MCF 10A (cell line): ENCODE results near the gene ALDH3A1. TPM values are rescaled to one million over a fixed set of nuclear protein-coding genes. Genes with fewer than 3 reads are reported as not detected.

Experiments used
- BruUV-seq: library from RNA; stranded (reverse); fragments of 400-500 nt; replicated peaks from 2 replicates; lab custom pipeline; 2021; lab: Mats Ljungman, UMichigan
- CTCF ChIA-PET: fragments of 300-600 bp; sonication (Branson Sonifier 250); formaldehyde crosslinking; extraction: SDS; loops from one replicate; lab custom pipeline; 2021; ENCODE audit warnings: antibody characterized with exemption, inconsistent platforms; lab: Yijun Ruan, JAX
- POLR2A ChIA-PET: fragments of 300-600, 350-650 bp; sonication (Branson Sonifier 250); formaldehyde crosslinking; extraction: SDS; loops from one replicate; lab custom pipeline; 2020; ENCODE audit warnings: antibody characterized with exemption, inconsistent platforms; lab: Yijun Ruan, JAX
- DNase-seq: peaks from one replicate; pipeline ENCODE4 v3.0.0-alpha.2; 2018; ENCODE audit not compliant: unreplicated experiment
- H3K27ac Mint-ChIP-seq: one replicate; pipeline ENCODE4 v1.8.0; 2022; ENCODE audit warnings: mild to moderate bottlenecking, low read depth, mixed read lengths; ENCODE audit not compliant: unreplicated experiment
- H3K27me3 Mint-ChIP-seq: one replicate; pipeline ENCODE4 v1.8.0; 2022; ENCODE audit warnings: mixed read lengths; ENCODE audit not compliant: insufficient read depth, unreplicated experiment
- H3K36me3 Mint-ChIP-seq: one replicate; pipeline ENCODE4 v1.8.0; 2022; ENCODE audit warnings: mild to moderate bottlenecking, moderate library complexity, mixed read lengths; ENCODE audit not compliant: insufficient read depth, unreplicated experiment
- H3K4me1 Mint-ChIP-seq: one replicate; pipeline ENCODE4 v1.8.0; 2022; ENCODE audit warnings: mixed read lengths; ENCODE audit not compliant: insufficient read depth, unreplicated experiment
- H3K4me3 Mint-ChIP-seq: one replicate; pipeline ENCODE4 v1.8.0; 2022; ENCODE audit warnings: mild to moderate bottlenecking, moderate library complexity, mixed read lengths; ENCODE audit not compliant: unreplicated experiment
- H3K9me3 Mint-ChIP-seq: one replicate; pipeline ENCODE4 v1.8.0; 2022; ENCODE audit warnings: mixed read lengths; ENCODE audit not compliant: unreplicated experiment
- intact Hi-C: fragments of 100-400 bp; cut with micrococcal nuclease; formaldehyde crosslinking; loops from 2 replicates; pipeline ENCODE4 v1.14.1; 2022
- total RNA-seq: library from RNA; stranded (reverse); gene quantifications from 2 replicates; pipeline ENCODE4 v1.2.3, GENCODE V29; 2022
- TF ChIP-seq, protein P1 (sequence below): fragments of 200-600 bp; IDR thresholded peaks from one replicate; pipeline ENCODE4 v1.8.0; 2022; ENCODE audit warnings: antibody characterized with exemption, mild to moderate bottlenecking; ENCODE audit not compliant: unreplicated experiment

ALDH3A1 gene
- total RNA-seq, 1 experiment from 2014 or later: 13.4 TPM

DNA sequence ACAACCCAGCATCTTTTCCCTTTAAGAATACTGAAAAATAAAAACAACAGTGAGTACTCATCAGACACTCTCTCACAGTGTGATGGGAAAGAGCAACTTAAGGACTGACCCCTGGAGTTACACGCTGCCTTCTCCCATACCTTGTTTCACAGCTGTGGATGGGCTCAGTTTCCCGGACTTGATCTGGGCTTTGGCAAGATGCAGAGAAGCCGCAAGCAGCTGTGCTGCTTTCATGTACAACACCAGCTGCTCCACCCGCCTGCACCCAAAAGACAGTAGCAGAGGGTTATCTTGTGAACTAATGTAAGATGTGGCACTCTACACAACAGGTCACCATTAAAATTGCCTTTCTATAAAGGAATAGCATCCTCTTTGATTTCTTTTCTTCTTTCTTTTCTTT is 32.7 kb upstream of the ALDH3A1 start:
- ChIA-PET POLR2A (interaction anchor here (0.7 kb wide), 1 partner anchor 61 kb away, joined by 4 read pairs; no protein-coding TSS in a partner anchor), CTCF (interaction anchor here (0.6 to 8.3 kb wide), 4 partner anchors 14 to 267 kb away, joined by 3 to 39 read pairs (median 3); no protein-coding TSS in a partner anchor)
- Mint-ChIP-seq H3K27me3 (no peaks in the 10 kb centered on the region), H3K4me3 (no peak overlapping the region), H3K27ac (no peak overlapping the region), H3K36me3 (peaks cover 39% of the 10 kb centered on the region), H3K4me1 (no peaks in the 10 kb centered on the region), H3K9me3 (no peaks in the 10 kb centered on the region)
- intact Hi-C loops: no loop called here
- DNase-seq: no peak
- TF ChIP-seq, protein P1, sequence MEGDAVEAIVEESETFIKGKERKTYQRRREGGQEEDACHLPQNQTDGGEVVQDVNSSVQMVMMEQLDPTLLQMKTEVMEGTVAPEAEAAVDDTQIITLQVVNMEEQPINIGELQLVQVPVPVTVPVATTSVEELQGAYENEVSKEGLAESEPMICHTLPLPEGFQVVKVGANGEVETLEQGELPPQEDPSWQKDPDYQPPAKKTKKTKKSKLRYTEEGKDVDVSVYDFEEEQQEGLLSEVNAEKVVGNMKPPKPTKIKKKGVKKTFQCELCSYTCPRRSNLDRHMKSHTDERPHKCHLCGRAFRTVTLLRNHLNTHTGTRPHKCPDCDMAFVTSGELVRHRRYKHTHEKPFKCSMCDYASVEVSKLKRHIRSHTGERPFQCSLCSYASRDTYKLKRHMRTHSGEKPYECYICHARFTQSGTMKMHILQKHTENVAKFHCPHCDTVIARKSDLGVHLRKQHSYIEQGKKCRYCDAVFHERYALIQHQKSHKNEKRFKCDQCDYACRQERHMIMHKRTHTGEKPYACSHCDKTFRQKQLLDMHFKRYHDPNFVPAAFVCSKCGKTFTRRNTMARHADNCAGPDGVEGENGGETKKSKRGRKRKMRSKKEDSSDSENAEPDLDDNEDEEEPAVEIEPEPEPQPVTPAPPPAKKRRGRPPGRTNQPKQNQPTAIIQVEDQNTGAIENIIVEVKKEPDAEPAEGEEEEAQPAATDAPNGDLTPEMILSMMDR: no peak
- BruUV-seq: no TSS peak

DNA sequence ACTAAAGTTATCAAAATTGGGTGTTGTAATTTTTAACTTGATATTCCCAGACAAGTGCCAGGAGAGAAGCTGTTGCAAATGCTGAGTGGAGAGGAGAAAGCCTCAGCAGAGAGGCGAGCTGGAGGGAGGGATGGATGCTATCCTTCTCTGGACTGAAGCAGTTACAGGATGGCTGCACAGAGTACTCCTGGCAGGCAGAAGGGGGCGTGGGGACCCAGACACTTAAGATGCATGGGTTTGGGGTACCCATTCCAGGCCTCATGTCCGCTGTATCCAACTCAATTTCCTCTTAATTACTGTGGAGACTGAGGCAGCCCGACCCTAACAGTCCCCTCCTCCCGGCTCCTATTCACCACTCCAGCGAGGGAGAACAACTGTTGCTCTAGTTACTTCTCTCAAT is 25.4 kb upstream of the ALDH3A1 start:
- H3K27me3 Mint-ChIP-seq: no peaks in the 10 kb centered on the region
- H3K27ac Mint-ChIP-seq: no peak overlapping the region
- H3K4me1 Mint-ChIP-seq: no peaks in the 10 kb centered on the region
- H3K4me3 Mint-ChIP-seq: no peak overlapping the region
- POLR2A ChIA-PET: interaction anchor here (0.6 to 1.8 kb wide), 2 partner anchors 8 to 211 kb away, joined by 3 to 5 read pairs; no protein-coding TSS in a partner anchor
- TF ChIP-seq, protein P1: no peak
- H3K36me3 Mint-ChIP-seq: peaks cover 26% of the 10 kb centered on the region
- intact Hi-C loops: no loop called here
- H3K9me3 Mint-ChIP-seq: no peaks in the 10 kb centered on the region
- DNase-seq: no peak
- no TSS peak for BruUV-seq
- CTCF ChIA-PET: interaction anchor here (0.6 to 0.7 kb wide), 2 partner anchors 11 to 219 kb away, joined by 3 read pairs; no protein-coding TSS in a partner anchor

- no peak overlapping the region for H3K4me3 Mint-ChIP-seq
- TF ChIP-seq, protein P1: no peak
- no peaks in the 10 kb centered on the region for H3K4me1 Mint-ChIP-seq
- H3K27ac Mint-ChIP-seq: no peak overlapping the region
- H3K9me3 Mint-ChIP-seq: no peaks in the 10 kb centered on the region
- no peaks in the 10 kb centered on the region for H3K27me3 Mint-ChIP-seq
- no peak for DNase-seq
- CTCF ChIA-PET: interaction anchor here (0.6 to 1.9 kb wide), 3 partner anchors 10 to 256 kb away, joined by 3 to 11 read pairs (median 3); no protein-coding TSS in a partner anchor
- POLR2A ChIA-PET: interaction anchor here (1.8 kb wide), 1 partner anchor 10 kb away, joined by 5 read pairs; no protein-coding TSS in a partner anchor
- no TSS peak for BruUV-seq
- H3K36me3 Mint-ChIP-seq: peaks cover 17% of the 10 kb centered on the region
- intact Hi-C loops: no loop called here
Measured at GRCh38 chr17:19771971-19772630, 24.0 kb upstream of the ALDH3A1 start.

DNA sequence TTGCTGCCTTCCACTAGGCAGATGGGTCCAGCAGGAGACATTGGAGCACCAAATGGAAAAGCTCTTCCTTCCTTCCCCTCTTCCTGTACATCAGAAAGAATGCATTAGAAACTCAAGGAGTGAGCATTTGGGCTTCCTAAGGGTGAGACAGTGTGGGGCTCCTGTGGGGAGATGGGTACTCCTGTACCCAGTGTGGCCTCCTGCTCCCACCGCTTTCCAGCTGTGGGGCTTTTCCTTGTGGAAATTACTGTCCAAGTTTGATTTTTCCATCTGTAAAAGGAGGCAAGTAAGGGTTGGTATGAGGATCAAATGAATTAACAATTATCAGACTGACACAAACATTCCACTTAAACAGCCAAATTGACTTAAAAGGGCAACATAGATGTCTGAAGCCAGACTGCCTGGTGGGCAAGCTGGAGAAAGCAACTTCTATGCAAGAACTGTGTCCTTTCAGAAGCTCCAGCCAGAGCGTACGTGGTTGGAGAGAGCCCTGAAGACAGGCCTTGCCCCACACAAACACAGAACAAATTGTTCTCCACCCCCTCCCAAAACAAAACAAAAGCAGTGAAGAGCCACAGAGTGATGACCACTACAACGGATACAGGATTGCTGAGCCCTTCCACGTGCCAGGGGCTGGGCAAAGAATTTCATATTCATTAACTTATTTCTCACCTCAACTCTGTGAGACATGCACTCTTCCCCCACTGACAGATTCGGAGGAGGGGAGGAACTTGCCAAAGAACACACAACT is 23.1 kb upstream of the ALDH3A1 start:
- ChIA-PET CTCF (interaction anchor here (0.6 to 1.9 kb wide), 3 partner anchors 9 to 258 kb away, joined by 3 to 11 read pairs (median 3); no protein-coding TSS in a partner anchor), POLR2A (no interaction called here)
- peaks cover 5% of the 10 kb centered on the region for H3K4me1 Mint-ChIP-seq
- peaks cover 13% of the 10 kb centered on the region for H3K36me3 Mint-ChIP-seq
- TF ChIP-seq, protein P1: no peak
- BruUV-seq: no TSS peak
- intact Hi-C loops: no loop called here
- no peaks in the 10 kb centered on the region for H3K27me3 Mint-ChIP-seq
- H3K4me3 Mint-ChIP-seq: no peak overlapping the region
- H3K27ac Mint-ChIP-seq: no peak overlapping the region
- no peak for DNase-seq
- no peaks in the 10 kb centered on the region for H3K9me3 Mint-ChIP-seq
